ENCODE measurements around the gene APBB3.
A peak's percentile ranks its signal among the peaks of the same experiment; 100 is the strongest.

Gene APBB3

DNA sequence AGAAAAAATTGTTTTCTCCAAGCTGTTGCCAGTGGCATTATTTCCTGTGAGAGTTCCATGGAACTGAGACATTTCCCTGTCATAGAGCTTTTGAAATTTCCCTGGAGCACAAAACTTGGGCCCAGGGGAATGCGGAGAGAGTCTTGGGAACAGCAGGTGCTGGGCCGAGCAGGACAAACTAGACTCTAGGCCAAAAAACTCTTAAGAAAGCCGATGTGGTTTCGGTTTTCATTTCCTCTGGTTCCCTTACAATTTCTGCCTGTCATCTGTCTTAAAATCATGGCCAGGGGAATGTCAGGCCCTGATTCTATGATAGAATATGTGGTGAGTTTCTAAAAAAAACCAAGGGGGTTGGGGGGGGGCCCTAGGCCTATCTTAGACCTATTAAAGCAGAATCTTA is 4.8 kb upstream of the APBB3 start:
- peak overlapping the region; percentile 44; the same call in 1 of the 2 replicates for H3K9ac ChIP-seq
- no peaks in the 10 kb centered on the region for H3K36me3 ChIP-seq (ENCODE audit: insufficient read depth)
- H2AFZ ChIP-seq (ENCODE audit: low read depth), result no peak overlapping the region
- H3K4me3 ChIP-seq (IDR thresholded peaks at IDR 0.05; ENCODE audit: insufficient read depth, low read depth, low read length), result no peak overlapping the region
- TF ChIP-seq, protein P1, sequence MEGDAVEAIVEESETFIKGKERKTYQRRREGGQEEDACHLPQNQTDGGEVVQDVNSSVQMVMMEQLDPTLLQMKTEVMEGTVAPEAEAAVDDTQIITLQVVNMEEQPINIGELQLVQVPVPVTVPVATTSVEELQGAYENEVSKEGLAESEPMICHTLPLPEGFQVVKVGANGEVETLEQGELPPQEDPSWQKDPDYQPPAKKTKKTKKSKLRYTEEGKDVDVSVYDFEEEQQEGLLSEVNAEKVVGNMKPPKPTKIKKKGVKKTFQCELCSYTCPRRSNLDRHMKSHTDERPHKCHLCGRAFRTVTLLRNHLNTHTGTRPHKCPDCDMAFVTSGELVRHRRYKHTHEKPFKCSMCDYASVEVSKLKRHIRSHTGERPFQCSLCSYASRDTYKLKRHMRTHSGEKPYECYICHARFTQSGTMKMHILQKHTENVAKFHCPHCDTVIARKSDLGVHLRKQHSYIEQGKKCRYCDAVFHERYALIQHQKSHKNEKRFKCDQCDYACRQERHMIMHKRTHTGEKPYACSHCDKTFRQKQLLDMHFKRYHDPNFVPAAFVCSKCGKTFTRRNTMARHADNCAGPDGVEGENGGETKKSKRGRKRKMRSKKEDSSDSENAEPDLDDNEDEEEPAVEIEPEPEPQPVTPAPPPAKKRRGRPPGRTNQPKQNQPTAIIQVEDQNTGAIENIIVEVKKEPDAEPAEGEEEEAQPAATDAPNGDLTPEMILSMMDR (conservative IDR thresholded peaks at IDR 0.05; ENCODE audit: low read depth, low read length), result no peak
- no peaks in the 10 kb centered on the region for H3K27me3 ChIP-seq (ENCODE audit: insufficient read depth, low read depth)
- H4K20me1 ChIP-seq (ENCODE audit: insufficient read depth), result no peaks in the 10 kb centered on the region
- peak overlapping the region; percentile 85 for H3K27ac ChIP-seq
- peak overlapping the region; percentile 61 for H3K4me2 ChIP-seq
- H3K4me1 ChIP-seq (ENCODE audit: low read depth, poor library complexity, severe bottlenecking), result peaks cover 38% of the 10 kb centered on the region
- peaks cover 23% of the 10 kb centered on the region for H3K79me2 ChIP-seq (ENCODE audit: insufficient read depth, low read depth)

DNA sequence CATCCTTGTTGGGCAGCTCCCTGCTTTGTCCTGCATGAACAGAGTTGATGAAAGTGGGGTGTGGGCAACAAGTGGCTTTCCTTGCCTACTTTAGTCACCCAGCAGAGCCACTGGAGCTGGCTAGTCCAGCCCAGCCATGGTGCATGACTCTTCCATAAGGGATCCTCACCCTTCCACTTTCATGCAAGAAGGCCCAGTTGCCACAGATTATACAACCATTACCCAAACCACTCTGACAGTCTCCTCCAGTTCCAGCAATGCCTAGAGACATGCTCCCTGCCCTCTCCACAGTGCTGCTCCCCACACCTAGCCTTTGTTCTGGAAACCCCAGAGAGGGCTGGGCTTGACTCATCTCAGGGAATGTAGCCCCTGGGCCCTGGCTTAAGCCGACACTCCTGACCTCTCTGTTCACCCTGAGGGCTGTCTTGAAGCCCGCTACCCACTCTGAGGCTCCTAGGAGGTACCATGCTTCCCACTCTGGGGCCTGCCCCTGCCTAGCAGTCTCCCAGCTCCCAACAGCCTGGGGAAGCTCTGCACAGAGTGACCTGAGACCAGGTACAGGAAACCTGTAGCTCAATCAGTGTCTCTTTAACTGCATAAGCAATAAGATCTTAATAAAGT is 4.2 kb upstream of the APBB3 start:
- TF ChIP-seq, protein P1 (conservative IDR thresholded peaks at IDR 0.05; ENCODE audit: low read depth, low read length), result no peak
- H3K4me3 ChIP-seq (IDR thresholded peaks at IDR 0.05; ENCODE audit: insufficient read depth, low read depth, low read length), result no peak overlapping the region
- H2AFZ ChIP-seq (ENCODE audit: low read depth), result no peak overlapping the region
- peak overlapping the region; percentile 85 for H3K27ac ChIP-seq
- H3K27me3 ChIP-seq (ENCODE audit: insufficient read depth, low read depth), result no peaks in the 10 kb centered on the region
- H3K4me2 ChIP-seq, result peak overlapping the region; percentile 61
- H3K79me2 ChIP-seq (ENCODE audit: insufficient read depth, low read depth), result peaks cover 23% of the 10 kb centered on the region
- no peaks in the 10 kb centered on the region for H3K36me3 ChIP-seq (ENCODE audit: insufficient read depth)
- H3K4me1 ChIP-seq (ENCODE audit: low read depth, poor library complexity, severe bottlenecking), result peaks cover 40% of the 10 kb centered on the region
- H4K20me1 ChIP-seq (ENCODE audit: insufficient read depth), result no peaks in the 10 kb centered on the region
- peak overlapping the region; percentile 44; the same call in 1 of the 2 replicates for H3K9ac ChIP-seq

DNA sequence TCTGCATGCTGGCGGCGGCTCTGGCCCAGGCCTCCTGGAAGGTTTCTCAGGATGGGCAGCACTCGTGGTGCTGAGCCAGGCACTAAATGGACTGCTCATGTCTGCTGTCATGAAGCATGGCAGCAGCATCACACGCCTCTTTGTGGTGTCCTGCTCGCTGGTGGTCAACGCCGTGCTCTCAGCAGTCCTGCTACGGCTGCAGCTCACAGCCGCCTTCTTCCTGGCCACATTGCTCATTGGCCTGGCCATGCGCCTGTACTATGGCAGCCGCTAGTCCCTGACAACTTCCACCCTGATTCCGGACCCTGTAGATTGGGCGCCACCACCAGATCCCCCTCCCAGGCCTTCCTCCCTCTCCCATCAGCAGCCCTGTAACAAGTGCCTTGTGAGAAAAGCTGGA is 3.5 kb upstream of the APBB3 start:
- peaks cover 47% of the 10 kb centered on the region for H3K4me1 ChIP-seq (ENCODE audit: low read depth, poor library complexity, severe bottlenecking)
- no peak overlapping the region for H2AFZ ChIP-seq (ENCODE audit: low read depth)
- H3K27me3 ChIP-seq (ENCODE audit: insufficient read depth, low read depth), result no peaks in the 10 kb centered on the region
- H3K27ac ChIP-seq, result peak overlapping the region; percentile 85; the same call in 1 of the 2 replicates
- H3K9ac ChIP-seq, result no peak overlapping the region
- H3K4me3 ChIP-seq (IDR thresholded peaks at IDR 0.05; ENCODE audit: insufficient read depth, low read depth, low read length), result no peak overlapping the region
- H3K36me3 ChIP-seq (ENCODE audit: insufficient read depth), result no peaks in the 10 kb centered on the region
- no peaks in the 10 kb centered on the region for H4K20me1 ChIP-seq (ENCODE audit: insufficient read depth)
- H3K4me2 ChIP-seq, result no peak overlapping the region
- H3K79me2 ChIP-seq (ENCODE audit: insufficient read depth, low read depth), result peaks cover 23% of the 10 kb centered on the region
- TF ChIP-seq, protein P1 (conservative IDR thresholded peaks at IDR 0.05; ENCODE audit: low read depth, low read length), result no peak

DNA sequence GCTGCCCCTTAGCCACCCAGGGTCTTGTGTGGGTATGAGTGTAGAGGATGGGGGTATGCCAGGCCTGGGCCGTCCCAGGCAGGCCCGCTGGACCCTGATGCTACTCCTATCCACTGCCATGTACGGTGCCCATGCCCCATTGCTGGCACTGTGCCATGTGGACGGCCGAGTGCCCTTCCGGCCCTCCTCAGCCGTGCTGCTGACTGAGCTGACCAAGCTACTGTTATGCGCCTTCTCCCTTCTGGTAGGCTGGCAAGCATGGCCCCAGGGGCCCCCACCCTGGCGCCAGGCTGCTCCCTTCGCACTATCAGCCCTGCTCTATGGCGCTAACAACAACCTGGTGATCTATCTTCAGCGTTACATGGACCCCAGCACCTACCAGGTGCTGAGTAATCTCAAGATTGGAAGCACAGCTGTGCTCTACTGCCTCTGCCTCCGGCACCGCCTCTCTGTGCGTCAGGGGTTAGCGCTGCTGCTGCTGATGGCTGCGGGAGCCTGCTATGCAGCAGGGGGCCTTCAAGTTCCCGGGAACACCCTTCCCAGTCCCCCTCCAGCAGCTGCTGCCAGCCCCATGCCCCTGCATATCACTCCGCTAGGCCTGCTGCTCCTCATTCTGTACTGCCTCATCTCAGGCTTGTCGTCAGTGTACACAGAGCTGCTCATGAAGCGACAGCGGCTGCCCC is 2.9 kb upstream of the APBB3 start:
- Histone ChIP-seq H3K79me2 (ENCODE audit: insufficient read depth, low read depth) (peaks cover 23% of the 10 kb centered on the region), H3K36me3 (ENCODE audit: insufficient read depth) (no peaks in the 10 kb centered on the region), H2AFZ (ENCODE audit: low read depth) (no peak overlapping the region), H3K9ac (no peak overlapping the region), H3K27me3 (ENCODE audit: insufficient read depth, low read depth) (no peaks in the 10 kb centered on the region), H3K27ac (no peak overlapping the region), H3K4me3 (IDR thresholded peaks at IDR 0.05; ENCODE audit: insufficient read depth, low read depth, low read length) (no peak overlapping the region), H3K4me1 (ENCODE audit: low read depth, poor library complexity, severe bottlenecking) (peaks cover 47% of the 10 kb centered on the region), H3K4me2 (no peak overlapping the region), H4K20me1 (ENCODE audit: insufficient read depth) (no peaks in the 10 kb centered on the region)
- TF ChIP-seq, protein P1 (conservative IDR thresholded peaks at IDR 0.05; ENCODE audit: low read depth, low read length), result no peak

All from KMS-11 (cell line).